Retinal pigment epithelial cell (primary cell): Measurements from ENCODE around the gene SCRG1.

ENCODE experiments used
- DNase-seq: peaks from one replicate; pipeline ENCODE4 v3.0.0-alpha.2; 2010; ENCODE audit warnings: low read depth
- H3K4me3 ChIP-seq: 2 replicates; pipeline ENCODE4 v1.5.1; 2011; ENCODE audit warnings: mild to moderate bottlenecking, low read length, control low read depth, moderate library complexity
- TF ChIP-seq, protein P1 (sequence below): conservative IDR thresholded peaks from 2 replicates; pipeline ENCODE4 v1.5.1; 2011; ENCODE audit warnings: low read depth, low read length, control low read depth, inconsistent platforms

The SCRG1 gene

DNA sequence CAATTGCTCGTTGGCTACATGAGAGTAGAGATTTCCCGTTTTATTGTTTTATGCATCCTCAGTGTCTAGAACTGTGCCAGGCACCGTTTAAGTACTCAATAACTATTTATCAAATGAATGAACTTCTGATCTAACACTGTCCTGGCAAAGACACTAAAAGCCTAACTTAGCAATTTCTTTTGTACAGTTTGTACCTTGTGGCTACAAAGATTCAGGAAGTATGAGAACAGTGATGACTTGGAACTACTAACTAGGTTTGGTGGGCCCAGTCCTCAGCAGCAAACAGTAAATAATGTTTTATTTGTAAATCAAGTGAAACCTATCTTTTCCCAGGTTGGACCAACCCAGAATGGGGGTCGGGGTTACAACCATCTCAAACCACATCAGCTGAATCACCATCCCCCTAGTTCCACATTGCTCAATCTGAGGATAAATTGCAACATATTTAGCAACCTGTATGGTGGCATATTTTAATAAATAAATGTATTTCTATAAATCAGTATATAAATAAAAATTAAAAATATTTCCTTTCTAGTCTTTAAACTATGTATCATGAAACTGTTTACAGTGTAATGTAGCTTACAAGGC is 12.3 kb upstream of the SCRG1 start:
- no peak for DNase-seq
- TF ChIP-seq, protein P1, sequence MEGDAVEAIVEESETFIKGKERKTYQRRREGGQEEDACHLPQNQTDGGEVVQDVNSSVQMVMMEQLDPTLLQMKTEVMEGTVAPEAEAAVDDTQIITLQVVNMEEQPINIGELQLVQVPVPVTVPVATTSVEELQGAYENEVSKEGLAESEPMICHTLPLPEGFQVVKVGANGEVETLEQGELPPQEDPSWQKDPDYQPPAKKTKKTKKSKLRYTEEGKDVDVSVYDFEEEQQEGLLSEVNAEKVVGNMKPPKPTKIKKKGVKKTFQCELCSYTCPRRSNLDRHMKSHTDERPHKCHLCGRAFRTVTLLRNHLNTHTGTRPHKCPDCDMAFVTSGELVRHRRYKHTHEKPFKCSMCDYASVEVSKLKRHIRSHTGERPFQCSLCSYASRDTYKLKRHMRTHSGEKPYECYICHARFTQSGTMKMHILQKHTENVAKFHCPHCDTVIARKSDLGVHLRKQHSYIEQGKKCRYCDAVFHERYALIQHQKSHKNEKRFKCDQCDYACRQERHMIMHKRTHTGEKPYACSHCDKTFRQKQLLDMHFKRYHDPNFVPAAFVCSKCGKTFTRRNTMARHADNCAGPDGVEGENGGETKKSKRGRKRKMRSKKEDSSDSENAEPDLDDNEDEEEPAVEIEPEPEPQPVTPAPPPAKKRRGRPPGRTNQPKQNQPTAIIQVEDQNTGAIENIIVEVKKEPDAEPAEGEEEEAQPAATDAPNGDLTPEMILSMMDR, result no peak
- H3K4me3 ChIP-seq, result no peak overlapping the region

DNA sequence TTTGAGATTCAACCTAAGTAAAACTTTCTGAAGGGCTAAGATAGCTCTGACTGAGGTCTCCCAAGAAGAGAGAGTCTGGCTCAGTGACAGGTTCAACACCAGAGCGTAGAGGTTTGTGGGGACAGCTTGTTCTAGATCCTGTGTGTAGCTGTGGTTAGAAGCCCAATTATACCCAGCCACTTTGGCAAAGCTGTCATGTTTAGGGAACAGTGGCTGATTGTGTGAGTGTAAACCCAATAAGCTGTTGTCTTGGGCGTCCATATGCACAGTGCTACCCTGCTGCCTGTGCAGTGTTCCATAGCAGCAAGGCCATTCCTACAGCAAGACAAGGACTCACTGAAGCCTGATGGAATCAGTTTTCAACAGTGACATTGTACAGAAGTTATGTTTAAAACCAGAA is 11.2 kb upstream of the SCRG1 start:
- TF ChIP-seq, protein P1, result no peak
- DNase-seq, result no peak
- no peak overlapping the region for H3K4me3 ChIP-seq

DNA sequence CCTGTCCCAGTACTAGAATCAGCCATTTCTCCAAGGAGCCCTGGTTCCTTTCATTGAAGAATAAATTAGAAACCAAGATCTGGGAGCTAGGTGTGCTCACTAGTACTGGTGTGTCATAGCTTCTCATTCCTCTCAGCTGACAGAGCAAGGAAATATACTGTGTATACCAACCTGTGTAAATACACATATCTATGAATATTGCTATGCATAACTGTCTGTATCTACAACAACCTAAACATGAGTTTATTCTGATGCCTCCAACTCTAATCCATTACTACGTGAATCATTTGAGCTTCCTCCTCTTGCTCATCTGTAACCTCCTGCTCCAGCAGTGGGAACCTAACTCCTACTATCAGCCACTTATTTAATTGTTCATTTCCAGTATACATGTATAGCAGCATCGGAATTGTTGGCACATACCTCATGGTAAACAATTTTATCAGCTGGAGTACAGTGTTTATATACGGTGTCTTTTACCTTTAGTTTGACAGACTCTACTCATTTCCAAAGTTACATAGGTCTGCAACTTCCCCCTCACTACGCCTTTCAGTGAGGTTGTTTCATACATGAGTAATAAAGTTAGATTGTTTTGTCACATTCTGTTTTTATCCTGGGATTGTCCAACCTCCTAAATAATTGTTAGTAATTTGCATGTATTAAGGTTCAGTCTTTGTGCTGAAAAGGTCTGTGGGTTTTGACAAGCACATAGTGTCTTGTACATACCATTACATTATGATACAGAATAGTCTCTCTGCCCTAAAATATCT is 7.1 kb upstream of the SCRG1 start:
- TF ChIP-seq, protein P1, result no peak
- no peak for DNase-seq
- H3K4me3 ChIP-seq, result no peak overlapping the region

DNA sequence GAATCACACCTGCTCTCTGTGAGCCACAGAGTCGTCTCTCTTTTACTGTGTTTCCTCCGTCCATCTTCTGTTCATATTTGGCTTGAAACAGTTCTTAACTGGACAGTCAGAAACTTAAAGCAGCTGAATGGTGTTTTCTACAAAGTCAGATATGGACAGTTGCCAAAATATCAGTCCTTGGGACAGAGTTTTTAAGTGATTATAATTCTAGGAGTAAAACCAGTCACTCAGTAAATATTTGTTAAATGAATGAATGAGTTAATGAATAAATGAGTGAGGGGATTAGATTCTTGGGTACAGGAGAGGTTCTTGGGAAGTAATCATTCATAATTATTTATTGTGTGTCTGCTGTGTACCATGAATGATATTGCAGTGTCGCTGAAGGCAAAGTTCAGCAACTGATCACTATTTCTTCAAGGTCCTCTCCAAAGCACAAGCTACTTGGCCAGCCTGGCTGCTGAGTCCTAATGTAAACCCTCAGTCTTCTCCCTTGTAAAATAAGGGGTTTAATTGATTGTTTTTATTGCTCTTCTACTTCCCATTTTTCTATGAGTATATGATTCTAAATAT is 5.5 kb upstream of the SCRG1 start:
- TF ChIP-seq, protein P1, result no peak
- no peak overlapping the region for H3K4me3 ChIP-seq
- no peak for DNase-seq

DNA sequence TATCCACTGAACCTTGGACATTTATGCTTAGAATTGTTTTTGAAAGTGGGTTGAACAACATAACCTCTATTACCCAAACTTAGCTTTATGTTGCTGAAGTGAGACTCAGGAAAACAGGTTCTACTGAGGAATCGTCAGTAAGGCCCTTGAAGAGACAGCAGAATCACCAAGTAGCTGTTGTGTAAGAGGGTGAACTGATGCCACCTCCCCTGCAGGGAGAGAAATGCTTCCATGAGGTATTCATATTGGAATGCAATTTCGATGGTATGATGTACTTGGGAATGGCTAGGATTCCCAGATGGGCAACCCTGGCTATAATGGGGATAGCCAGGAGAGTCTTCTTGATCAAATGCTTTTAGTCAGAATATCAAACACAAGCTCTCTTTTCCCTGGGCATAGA is 4.1 kb upstream of the SCRG1 start:
- DNase-seq, result no peak
- H3K4me3 ChIP-seq, result no peak overlapping the region
- TF ChIP-seq, protein P1, result no peak

DNA sequence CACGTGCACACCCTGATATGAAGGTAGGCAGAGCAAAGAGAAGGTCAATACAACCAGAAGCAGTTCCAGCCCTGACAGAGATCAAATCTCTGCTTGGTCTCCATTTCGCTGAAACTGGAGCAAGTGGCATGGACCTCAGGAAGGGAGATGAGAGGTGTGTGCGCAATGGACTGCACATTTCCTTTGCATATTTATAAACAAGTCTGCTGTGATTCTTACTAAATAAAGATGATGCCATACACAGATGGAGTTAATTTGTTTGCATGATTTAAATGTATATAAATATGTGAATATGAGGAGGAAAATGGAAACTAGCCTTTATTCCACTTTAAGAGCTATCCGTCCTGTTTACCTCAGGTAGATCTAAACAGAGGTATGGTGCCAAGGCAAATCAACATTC is 2.1 kb upstream of the SCRG1 start:
- H3K4me3 ChIP-seq, result no peak overlapping the region
- DNase-seq, result no peak
- TF ChIP-seq, protein P1, result no peak

DNA sequence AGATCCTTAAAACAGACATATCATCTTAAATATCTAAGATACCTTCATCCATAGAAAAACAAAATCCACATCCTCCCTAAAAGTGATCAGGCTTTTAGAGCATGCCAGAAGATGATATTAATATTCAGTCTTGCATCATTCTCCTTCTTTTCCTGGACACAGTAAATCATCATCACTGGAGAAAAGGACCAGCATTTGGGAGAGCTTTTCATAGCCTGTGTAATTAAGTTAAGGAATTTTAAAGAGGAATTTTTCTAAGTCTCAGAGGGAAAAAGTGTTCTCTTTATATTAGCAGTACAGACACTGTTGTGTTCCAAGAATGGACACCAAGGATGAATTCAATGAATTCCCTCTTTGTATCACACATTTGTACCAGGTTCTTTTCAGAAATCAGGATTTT is 696 bp downstream of the SCRG1 start:
- TF ChIP-seq, protein P1, result no peak
- H3K4me3 ChIP-seq, result no peak overlapping the region
- no peak for DNase-seq
